DND-41 (cell line): ENCODE measurements around the gene UBN2.

Experiments
- ATAC-seq: fragments of 200-7000 bp; cut with Tn5 transposase; 3 replicates; pipeline ENCODE4 v1.9.1; 2021; ENCODE audit warnings: low read depth; ENCODE audit not compliant: insufficient read depth
- DNase-seq: peaks from one replicate; pipeline ENCODE4 v3.0.0-alpha.2; 2020
- H2AFZ ChIP-seq: 2 replicates; pipeline ENCODE4 v1.6.0; 2012; ENCODE audit warnings: low read depth, low read length
- H3K27ac ChIP-seq: 2 replicates; pipeline ENCODE4 v1.5.1; 2012; ENCODE audit warnings: low read length, inconsistent platforms
- H3K27me3 ChIP-seq: fragments of 200-600 bp; sonication (generic); 2 replicates; pipeline ENCODE4 v1.6.0; 2012; ENCODE audit warnings: low read length, mild to moderate bottlenecking, inconsistent platforms; ENCODE audit not compliant: insufficient read depth, poor library complexity
- H3K36me3 ChIP-seq: 2 replicates; pipeline ENCODE4 v1.5.1; 2012; ENCODE audit warnings: low read length, inconsistent platforms; ENCODE audit not compliant: insufficient read depth
- H3K4me1 ChIP-seq: 2 replicates; pipeline ENCODE4 v1.5.1; 2012; ENCODE audit warnings: mild to moderate bottlenecking, low read length; ENCODE audit not compliant: insufficient read depth
- H3K4me2 ChIP-seq: 2 replicates; pipeline ENCODE4 v1.6.0; 2012; ENCODE audit warnings: mild to moderate bottlenecking, moderate library complexity, low read length, inconsistent platforms; ENCODE audit not compliant: insufficient read depth
- H3K4me3 ChIP-seq, 2 experiments: fragments of 200-600 bp in 1 of 2; shearing (Covaris generic) in 1 of 2; 2 replicates each; pipeline ENCODE4 v1.5.1; 2012 to 2016; ENCODE audit warnings: inconsistent platforms in 2 of 2, low read length in 2 of 2, mild to moderate bottlenecking in 2 of 2, low read depth in 1 of 2, moderate library complexity in 1 of 2
- H3K79me2 ChIP-seq: 2 replicates; pipeline ENCODE4 v1.6.0; 2012; ENCODE audit warnings: low read length, inconsistent platforms; ENCODE audit not compliant: insufficient read depth
- H3K9ac ChIP-seq: 2 replicates; pipeline ENCODE4 v1.6.0; 2012; ENCODE audit warnings: low read depth, mild to moderate bottlenecking, inconsistent platforms, low read length, moderate library complexity
- H3K9me3 ChIP-seq: 2 replicates; pipeline ENCODE4 v1.5.1; 2012; ENCODE audit warnings: low read length, moderate library complexity, mild to moderate bottlenecking, inconsistent platforms; ENCODE audit not compliant: insufficient read depth, severe bottlenecking
- H4K20me1 ChIP-seq: 2 replicates; pipeline ENCODE4 v1.6.0; 2012; ENCODE audit warnings: low read length; ENCODE audit not compliant: insufficient read depth
- EZH2 ChIP-seq: IDR thresholded peaks from 3 replicates; pipeline ENCODE4 v1.6.1; 2012; ENCODE audit warnings: borderline replicate concordance, low read depth, mild to moderate bottlenecking, moderate library complexity, low read length, inconsistent platforms; ENCODE audit not compliant: severe bottlenecking
- TF ChIP-seq, protein P1 (sequence below): IDR thresholded peaks from 2 replicates; pipeline ENCODE4 v1.5.1; 2012; ENCODE audit warnings: borderline replicate concordance, low read length, moderate library complexity, mild to moderate bottlenecking; ENCODE audit not compliant: poor library complexity, severe bottlenecking; ENCODE audit errors: extremely low read depth

The UBN2 gene

DNA sequence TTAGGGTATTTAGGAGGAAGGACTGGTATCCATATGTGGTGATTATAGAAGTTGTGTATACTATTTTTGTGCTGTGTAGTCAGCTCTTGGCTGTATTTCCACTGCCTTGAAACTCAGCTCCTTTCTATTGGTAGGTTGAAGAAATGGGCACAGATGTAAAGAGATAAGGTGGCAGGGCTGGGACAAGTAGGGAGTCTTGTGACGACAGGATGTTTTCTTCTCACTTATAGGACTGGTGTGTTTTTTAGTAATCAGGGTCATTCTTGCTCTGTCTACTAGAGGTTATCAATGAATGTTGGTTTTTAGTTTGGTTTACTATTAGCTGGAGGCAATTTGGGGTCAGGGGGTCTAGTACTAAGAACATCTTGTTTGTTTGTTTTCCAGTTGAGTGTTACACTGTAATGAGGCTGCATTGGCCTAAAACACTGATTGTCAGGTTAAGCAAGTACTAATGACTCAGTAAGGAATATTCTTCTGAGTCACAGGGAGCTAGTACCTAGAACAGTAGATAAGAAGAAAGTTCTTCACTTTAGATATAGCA lies 11.8 kb downstream of the UBN2 start:
- peaks cover 72% of the 10 kb centered on the region for H3K36me3 ChIP-seq
- no peak overlapping the region for H3K4me2 ChIP-seq
- DNase-seq (no peak), ATAC-seq (no peak)
- no peaks in the 10 kb centered on the region for H3K4me1 ChIP-seq
- no peaks in the 10 kb centered on the region for H3K79me2 ChIP-seq
- no peak overlapping the region for H3K4me3 ChIP-seq
- H2AFZ ChIP-seq, result no peak overlapping the region
- H3K9ac ChIP-seq, result no peak overlapping the region
- no peak overlapping the region for H3K27ac ChIP-seq
- TF ChIP-seq, protein P1, sequence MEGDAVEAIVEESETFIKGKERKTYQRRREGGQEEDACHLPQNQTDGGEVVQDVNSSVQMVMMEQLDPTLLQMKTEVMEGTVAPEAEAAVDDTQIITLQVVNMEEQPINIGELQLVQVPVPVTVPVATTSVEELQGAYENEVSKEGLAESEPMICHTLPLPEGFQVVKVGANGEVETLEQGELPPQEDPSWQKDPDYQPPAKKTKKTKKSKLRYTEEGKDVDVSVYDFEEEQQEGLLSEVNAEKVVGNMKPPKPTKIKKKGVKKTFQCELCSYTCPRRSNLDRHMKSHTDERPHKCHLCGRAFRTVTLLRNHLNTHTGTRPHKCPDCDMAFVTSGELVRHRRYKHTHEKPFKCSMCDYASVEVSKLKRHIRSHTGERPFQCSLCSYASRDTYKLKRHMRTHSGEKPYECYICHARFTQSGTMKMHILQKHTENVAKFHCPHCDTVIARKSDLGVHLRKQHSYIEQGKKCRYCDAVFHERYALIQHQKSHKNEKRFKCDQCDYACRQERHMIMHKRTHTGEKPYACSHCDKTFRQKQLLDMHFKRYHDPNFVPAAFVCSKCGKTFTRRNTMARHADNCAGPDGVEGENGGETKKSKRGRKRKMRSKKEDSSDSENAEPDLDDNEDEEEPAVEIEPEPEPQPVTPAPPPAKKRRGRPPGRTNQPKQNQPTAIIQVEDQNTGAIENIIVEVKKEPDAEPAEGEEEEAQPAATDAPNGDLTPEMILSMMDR, result no peak
- no peak for TF ChIP-seq EZH2
- H4K20me1 ChIP-seq, result no peaks in the 10 kb centered on the region
- no peaks in the 10 kb centered on the region for H3K27me3 ChIP-seq
- H3K9me3 ChIP-seq, result no peaks in the 10 kb centered on the region

DNA sequence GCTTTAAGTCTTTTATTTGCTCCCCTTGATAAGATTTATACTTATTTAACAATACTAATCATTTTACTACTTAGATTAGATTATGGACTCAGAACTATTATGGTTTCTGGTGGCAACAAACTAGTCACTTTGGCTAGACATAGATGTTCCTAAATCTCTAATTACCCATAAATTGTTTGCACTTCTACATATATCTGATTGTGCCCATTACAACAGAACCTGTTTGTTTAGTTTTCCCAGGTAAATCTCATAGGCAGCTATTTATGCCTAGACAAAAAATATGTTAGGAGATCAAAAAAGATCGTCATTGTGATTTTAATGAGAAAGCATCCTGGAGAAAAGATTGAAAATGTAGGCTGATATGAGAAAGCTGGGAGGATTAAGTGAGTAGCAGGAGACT lies 14.4 kb downstream of the UBN2 start:
- Histone ChIP-seq H3K27ac (no peak overlapping the region), H3K4me3 (no peak overlapping the region), H3K4me1 (no peaks in the 10 kb centered on the region), H2AFZ (no peak overlapping the region), H3K79me2 (no peaks in the 10 kb centered on the region), H3K9me3 (no peaks in the 10 kb centered on the region), H3K4me2 (no peak overlapping the region), H3K9ac (no peak overlapping the region), H3K27me3 (no peaks in the 10 kb centered on the region), H4K20me1 (no peaks in the 10 kb centered on the region), H3K36me3 (peaks cover 71% of the 10 kb centered on the region)
- DNase-seq (no peak), ATAC-seq (no peak)
- TF ChIP-seq EZH2, result no peak
- TF ChIP-seq, protein P1, result no peak

DNA sequence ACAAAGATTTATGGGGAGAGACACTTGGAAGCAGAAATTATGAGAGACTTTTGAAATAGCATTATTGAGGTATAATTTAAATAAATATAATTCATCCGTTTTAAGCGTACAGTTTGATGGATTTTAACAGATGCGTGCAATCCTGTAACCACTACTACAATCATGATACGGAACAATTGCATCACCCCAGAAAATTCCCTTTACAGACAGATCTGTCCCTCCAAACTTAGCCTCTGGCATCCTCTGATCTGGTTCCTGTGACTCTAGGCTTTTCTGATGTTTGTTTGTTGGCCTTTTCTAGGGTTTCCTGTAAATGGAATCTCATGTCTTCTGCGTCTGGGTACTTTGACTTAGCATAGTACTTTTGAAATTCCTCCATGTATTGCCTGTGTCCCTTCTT lies 15.5 kb downstream of the UBN2 start:
- H3K27ac ChIP-seq, result no peak overlapping the region
- no peak overlapping the region for H3K4me2 ChIP-seq
- no peaks in the 10 kb centered on the region for H3K27me3 ChIP-seq
- H3K4me1 ChIP-seq, result no peaks in the 10 kb centered on the region
- no peaks in the 10 kb centered on the region for H3K9me3 ChIP-seq
- H3K79me2 ChIP-seq, result no peaks in the 10 kb centered on the region
- no peak overlapping the region for H3K4me3 ChIP-seq
- H2AFZ ChIP-seq, result no peak overlapping the region
- ATAC-seq (no peak), DNase-seq (no peak)
- H3K36me3 ChIP-seq, result peaks cover 71% of the 10 kb centered on the region
- TF ChIP-seq, protein P1, result no peak
- TF ChIP-seq EZH2, result no peak
- H3K9ac ChIP-seq, result no peak overlapping the region
- H4K20me1 ChIP-seq, result no peaks in the 10 kb centered on the region

DNA sequence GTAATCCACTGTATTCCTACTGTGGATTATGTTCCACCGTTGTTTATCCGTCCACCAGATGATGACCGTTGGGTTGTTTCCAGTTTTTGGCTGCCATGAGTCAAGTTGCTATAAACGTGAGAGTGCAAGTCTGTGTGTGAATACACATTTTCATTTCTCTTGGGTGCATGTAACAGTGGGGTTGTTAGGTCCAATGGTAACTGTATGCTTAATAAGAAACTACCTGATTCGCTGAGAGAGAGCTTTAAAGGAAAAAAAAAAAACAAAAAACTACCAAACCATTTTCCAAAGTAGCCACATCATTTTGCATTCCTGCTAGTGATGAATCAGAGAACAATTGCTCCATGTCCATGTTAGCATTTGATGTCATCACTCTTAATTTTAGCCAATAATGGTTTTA lies 15.9 kb downstream of the UBN2 start:
- no peak for ATAC-seq

More for the DNA sequence above, 15.9 kb downstream of the UBN2 start:
- peaks cover 72% of the 10 kb centered on the region for H3K36me3 ChIP-seq
- H3K4me3 ChIP-seq, result no peak overlapping the region
- TF ChIP-seq EZH2, result no peak
- TF ChIP-seq, protein P1, result no peak
- H3K4me1 ChIP-seq, result no peaks in the 10 kb centered on the region
- DNase-seq, result no peak
- H3K9me3 ChIP-seq, result no peaks in the 10 kb centered on the region
- no peaks in the 10 kb centered on the region for H4K20me1 ChIP-seq
- H2AFZ ChIP-seq, result no peak overlapping the region
- H3K79me2 ChIP-seq, result no peaks in the 10 kb centered on the region
- H3K9ac ChIP-seq, result no peak overlapping the region
- H3K27ac ChIP-seq, result no peak overlapping the region
- H3K4me2 ChIP-seq, result no peak overlapping the region
- H3K27me3 ChIP-seq, result no peaks in the 10 kb centered on the region
